Activated CD4-positive, alpha-beta T cell treated with anti-CD3 and anti-CD28 coated beads, Interleukin-2, amount 50 U/mL, for 24 hours (primary cell): ENCODE measurements around the gene LAMB4.

Source experiments
- DNase-seq, 2 donors: peaks; one replicate each; pipeline ENCODE4 v3.0.0-alpha.2; 2020; ENCODE audit warnings: low read depth in 1 of 2, low spot score in 1 of 2

Gene LAMB4

DNA sequence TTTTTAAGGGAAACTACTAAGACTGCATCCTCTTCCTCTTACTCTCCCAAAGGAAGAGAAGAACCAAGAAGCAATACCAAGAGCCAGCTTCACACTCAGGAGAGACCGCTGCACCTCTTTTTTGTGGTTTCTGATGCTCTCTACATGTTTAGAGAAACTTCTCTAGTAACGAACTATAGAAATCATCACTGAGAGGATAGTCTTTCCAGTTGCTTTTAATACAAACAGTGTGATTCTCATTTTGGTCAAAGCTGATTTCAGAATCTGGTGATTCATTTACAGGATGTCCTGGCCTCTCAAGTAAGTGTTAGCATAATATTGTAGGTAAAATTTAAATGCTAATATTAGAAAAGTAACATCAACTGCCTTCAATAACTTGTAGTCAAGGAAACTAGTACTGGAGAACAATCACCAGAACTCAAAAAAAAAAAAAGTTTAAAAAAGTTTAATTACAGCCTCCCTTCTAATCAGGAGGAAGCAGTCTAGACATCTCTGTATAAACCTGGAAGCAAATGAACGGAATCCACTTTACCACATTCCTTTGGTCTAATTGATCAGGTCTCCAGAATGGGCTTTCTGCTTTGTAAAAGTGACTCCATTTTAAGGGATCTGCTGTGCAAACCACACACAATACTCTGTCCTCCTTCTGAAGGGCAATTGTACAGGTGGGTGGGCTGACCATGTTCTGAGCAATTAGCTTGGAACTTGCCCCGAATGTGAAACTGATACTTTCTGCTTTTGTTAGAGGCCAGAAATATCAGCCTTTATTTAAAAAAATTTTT lies 130.2 kb downstream of the LAMB4 start:
- no peak for DNase-seq

- DNase-seq: no peak
These were observed 131.3 kb downstream of the LAMB4 start for GRCh38 chr7:107998660-107999480.

- DNase-seq: no peak
These were observed 132.0 kb downstream of the LAMB4 start for GRCh38 chr7:107998150-107998549.

DNA sequence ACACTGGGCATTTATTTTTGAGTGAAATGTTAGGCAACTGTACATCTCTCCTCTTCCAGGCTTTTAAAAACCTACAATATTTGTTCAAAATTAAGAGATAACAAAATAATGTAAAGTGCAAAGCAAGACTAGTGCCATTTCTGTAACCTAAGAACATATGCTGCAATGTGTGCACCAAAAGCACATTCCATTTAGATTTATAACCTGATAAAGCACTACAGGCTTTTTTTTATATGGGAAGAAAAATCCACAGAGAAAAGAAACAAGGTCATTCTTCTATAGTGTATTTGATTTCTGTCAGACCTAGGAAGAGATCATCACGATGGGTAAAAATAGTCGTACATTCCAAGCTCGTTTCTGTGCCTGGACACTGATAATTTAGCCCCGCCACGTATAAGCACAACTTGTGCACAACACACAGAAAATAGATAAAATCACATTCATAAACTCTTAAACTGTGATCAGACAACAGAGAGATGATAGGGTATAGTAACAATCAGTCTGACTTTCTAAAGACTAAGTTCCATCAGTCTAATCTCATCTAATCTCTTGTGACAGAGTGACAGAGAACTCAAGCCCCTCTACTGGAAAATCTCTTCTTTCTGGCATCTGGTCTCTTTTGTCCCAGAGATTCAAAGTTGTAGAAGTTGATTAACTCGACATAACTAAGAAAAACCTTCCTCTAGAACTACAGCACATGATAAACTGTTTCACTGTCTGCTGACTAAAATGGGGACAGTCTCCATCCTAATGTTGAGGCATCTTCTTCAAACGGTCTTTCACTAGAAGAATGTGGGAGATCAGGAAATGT lies 133.9 kb downstream of the LAMB4 start:
- no peak for DNase-seq

- DNase-seq: no peak
These were observed 134.7 kb downstream of the LAMB4 start for GRCh38 chr7:107995184-107996071.

DNA sequence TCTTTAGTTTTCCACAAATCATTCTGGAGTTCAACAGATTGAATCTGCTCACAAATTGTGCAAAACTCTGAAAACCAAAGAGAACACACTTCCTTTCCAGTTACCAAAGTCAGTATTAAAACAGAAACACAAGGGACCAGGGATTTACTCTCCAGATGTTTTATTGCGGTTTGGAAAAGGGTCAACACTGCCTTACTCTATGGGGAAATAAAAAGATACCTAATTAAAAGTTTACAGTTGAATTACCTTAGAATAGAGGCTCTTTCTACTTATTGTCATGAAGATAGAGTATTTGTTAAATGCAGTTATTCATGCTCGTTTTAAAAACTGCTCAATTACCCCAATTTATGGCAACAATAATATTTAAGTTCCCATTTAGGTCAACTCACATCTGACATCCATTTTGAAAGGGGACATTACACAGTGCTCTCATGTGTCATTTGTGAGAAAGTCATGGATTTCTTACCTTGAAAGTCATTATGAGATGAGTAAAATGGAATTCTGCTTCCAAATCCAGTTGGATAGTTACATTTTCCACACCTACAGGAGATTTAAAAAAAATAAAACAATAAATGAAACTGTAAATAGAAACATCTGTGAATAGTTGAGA lies 135.6 kb downstream of the LAMB4 start:
- no peak for DNase-seq

DNA sequence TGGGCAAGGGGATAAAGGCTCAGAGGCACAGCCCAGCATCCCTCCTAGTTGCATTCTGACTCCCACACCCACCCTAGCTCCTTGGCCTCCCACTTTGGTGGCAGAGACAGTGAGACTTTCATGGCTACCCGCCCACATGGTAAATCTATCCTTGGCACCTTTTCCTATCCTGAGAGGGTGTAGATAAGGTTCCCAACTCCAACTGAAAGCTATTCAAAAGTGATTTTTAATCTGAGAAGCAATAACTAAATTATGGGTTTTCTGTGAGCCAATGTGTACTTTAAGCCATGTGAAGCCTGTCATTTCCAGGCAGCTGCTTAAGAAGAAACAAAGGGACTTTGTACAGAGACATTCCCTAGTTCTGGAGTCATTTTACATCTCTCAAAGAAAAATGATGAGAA lies 136.3 kb downstream of the LAMB4 start:
- no peak for DNase-seq

GRCh38 chr7:107989618-107990373 lies 140.4 kb downstream of the LAMB4 start:
- no peak for DNase-seq

- DNase-seq: no peak
These were observed 147.2 kb downstream of the LAMB4 start for GRCh38 chr7:107982918-107983389.

- no peak for DNase-seq
These were observed 147.9 kb downstream of the LAMB4 start for GRCh38 chr7:107982042-107982840.

GRCh38 chr7:107981466-107981865 lies 148.7 kb downstream of the LAMB4 start:
- DNase-seq: no peak

GRCh38 chr7:107980671-107981190 lies 149.4 kb downstream of the LAMB4 start:
- DNase-seq: no peak

- DNase-seq: no peak
These were observed 150.0 kb downstream of the LAMB4 start for GRCh38 chr7:107980171-107980570.

GRCh38 chr7:107978815-107979408 lies 151.2 kb downstream of the LAMB4 start:
- no peak for DNase-seq

DNA sequence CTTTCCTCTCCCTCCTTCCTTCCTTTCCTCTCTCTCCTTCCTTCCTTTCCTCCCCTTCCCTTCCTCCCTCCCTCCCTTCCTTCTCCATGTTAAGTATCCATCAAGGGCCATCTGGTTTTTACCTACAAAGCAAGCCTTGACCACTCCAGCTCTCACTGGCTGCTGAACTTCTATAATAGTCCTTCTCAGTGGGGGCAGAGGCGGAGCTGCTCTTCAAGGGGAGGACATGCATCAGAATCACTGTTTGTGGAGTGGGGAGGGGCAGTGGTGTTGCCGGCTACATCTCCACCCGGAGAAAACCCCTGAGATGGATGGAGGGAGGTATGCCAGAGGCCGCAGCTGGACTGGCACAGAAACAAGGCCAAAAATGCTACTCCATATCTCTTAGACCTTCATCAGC lies 153.1 kb downstream of the LAMB4 start:
- no peak for DNase-seq

GRCh38 chr7:107976620-107977019 lies 153.5 kb downstream of the LAMB4 start:
- DNase-seq: no peak

GRCh38 chr7:107975394-107976013 lies 154.7 kb downstream of the LAMB4 start:
- no peak for DNase-seq
